ENCODE data around the gene CPSF7.

CPSF7 gene

GRCh38 chr11:61353131-61354067 lies 76.4 kb downstream of the CPSF7 start:
- no peak for DNase-seq

All from NCI-H345 (cell line).